Measurements from ENCODE around the gene C3orf62. TPM values are rescaled to one million over a fixed set of nuclear protein-coding genes. Genes with fewer than 3 reads are reported as not detected.
"Not testable (repeated sequence)": the region's sequence is repeated elsewhere in the genome, so short reads cannot be mapped to it uniquely, and the experiment has no call there.

C3orf62 gene
- total RNA-seq, 6 experiments from 2014 or later, result 1.6 to 2.3 (median 2.0) TPM

DNA sequence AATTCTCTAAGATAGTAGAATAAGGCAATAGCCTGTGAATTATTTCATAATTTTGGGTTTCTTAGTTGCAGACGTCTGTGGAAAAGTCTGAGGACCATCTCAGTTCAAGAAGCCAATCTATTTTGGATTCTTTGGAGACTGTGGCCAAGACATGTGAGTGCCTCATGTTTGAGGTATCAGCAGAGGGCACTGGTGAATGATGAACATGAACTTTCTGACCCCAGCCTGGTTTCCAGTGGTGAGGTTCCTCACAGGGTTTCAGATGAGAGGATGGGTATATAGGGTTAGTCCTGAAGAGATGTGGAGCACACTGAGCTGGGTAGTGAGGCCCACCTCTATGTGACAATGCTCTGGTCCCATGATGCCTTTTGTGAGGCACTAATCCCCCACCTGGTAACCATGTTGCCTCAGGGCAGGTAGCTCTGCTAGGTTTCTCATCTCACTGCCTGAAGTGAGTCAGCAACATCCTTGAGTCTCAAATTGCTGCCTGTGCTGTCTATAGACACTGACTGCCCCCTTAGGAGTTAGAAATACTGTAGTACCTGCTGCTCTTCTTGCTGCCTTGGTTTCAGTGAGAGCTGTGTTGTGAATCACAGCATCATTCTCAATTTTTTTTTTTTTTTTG is 32.3 kb downstream of the C3orf62 start:
- no peaks in the 10 kb centered on the region for H3K9me3 ChIP-seq
- 31% methylated on average over 1 of the region's 1 CpG for WGBS (ENCODE audit: insufficient coverage, low coverage, low lambda C conversion rate, missing lambda C conversion rate)

DNA sequence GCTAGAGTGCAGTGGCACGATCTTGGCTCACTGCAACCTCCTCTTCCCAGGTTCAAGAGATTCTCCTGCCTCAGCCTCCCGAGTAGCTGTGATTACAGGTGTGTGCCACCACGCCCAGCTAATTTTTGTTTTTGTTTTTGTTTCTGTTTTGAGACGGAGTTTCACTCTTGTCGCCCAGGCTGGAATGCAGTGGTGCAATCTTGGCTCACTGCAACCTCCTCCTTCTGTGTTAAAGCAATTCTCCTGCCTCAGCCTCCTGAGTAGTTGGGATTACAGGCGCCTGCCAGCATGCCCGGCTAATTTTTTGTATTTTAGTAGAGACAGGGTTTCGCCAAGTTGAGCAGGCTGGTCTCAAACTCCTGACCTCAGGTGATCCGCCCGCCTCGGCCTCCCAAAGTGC is 36.9 kb downstream of the C3orf62 start:
- H3K27ac ChIP-seq; H3K27me3 ChIP-seq; intact Hi-C loops (cut with DNase I); ATAC-seq; H3K9me3 ChIP-seq; DNase-seq; H3K36me3 ChIP-seq; H3K4me1 ChIP-seq; H3K4me3 ChIP-seq: not testable (repeated sequence)
- 77% methylated on average over 6 of the region's 11 CpGs for WGBS (ENCODE audit: insufficient coverage, low coverage, low lambda C conversion rate, missing lambda C conversion rate)

More for the DNA sequence above, 32.3 kb downstream of the C3orf62 start:
- H3K4me3 ChIP-seq, result no peak overlapping the region
- DNase-seq, result no peak
- no peaks in the 10 kb centered on the region for H3K36me3 ChIP-seq
- peak in 3 of 4 donors; percentile 56 to 74 (median 60) for ATAC-seq
- H3K4me1 ChIP-seq, result no peaks in the 10 kb centered on the region
- intact Hi-C loops (cut with DNase I), result no loop called here
- H3K27ac ChIP-seq, result no peak overlapping the region
- no peaks in the 10 kb centered on the region for H3K27me3 ChIP-seq
- TF ChIP-seq, protein P1, sequence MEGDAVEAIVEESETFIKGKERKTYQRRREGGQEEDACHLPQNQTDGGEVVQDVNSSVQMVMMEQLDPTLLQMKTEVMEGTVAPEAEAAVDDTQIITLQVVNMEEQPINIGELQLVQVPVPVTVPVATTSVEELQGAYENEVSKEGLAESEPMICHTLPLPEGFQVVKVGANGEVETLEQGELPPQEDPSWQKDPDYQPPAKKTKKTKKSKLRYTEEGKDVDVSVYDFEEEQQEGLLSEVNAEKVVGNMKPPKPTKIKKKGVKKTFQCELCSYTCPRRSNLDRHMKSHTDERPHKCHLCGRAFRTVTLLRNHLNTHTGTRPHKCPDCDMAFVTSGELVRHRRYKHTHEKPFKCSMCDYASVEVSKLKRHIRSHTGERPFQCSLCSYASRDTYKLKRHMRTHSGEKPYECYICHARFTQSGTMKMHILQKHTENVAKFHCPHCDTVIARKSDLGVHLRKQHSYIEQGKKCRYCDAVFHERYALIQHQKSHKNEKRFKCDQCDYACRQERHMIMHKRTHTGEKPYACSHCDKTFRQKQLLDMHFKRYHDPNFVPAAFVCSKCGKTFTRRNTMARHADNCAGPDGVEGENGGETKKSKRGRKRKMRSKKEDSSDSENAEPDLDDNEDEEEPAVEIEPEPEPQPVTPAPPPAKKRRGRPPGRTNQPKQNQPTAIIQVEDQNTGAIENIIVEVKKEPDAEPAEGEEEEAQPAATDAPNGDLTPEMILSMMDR (IDR thresholded peaks at IDR 0.05), result no peak
- TF ChIP-seq POLR2A (IDR thresholded peaks at IDR 0.05), result no peak

DNA sequence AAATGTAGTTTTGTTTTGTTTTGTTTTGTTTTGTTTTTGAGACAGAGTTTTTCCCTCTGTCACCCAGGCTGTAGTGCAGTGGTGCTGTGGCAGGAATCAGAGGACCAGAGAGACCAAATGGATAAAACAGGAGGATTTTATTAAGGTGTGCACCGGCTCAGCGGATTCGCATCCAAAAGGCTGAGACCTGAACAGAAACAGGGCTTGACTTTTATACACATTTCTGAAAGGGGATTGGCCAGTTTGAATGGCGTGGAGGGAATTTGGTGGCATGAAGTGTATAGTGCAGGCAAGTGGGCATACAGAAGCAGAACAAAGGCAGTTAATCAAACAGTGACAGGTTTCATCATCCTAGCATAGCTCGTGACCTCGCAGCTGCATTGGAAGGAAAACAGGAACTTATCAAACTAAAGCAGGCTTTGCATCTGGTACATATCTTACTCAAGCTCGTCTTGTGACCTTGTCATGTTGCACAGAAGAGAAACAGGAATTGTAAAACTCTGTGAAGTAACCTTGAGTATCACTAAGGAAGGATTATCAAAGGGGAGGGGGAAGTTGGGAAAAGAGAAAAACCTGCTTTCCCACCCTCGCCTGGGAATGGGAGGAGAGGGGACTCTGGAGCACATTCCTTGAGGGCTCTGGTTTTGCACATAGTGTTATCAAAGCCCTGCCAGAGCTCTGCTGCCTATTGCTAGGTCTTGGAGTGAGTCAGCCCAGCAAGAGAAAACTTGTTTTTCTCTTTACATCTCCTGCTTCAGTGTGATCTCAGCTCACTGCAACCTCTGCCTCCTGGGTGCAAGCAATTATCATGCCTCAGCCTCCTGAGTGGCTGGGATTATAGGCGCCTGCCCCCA is 38.5 kb downstream of the C3orf62 start:
- no peaks in the 10 kb centered on the region for H3K27me3 ChIP-seq
- H3K4me1 ChIP-seq, result no peaks in the 10 kb centered on the region
- H3K27ac ChIP-seq, result peak overlapping the region; percentile 7 to 47 (median 37)
- TF ChIP-seq, protein P1 (IDR thresholded peaks at IDR 0.05), result no peak
- no peak for TF ChIP-seq POLR2A (IDR thresholded peaks at IDR 0.05)
- H3K36me3 ChIP-seq, result no peaks in the 10 kb centered on the region
- ATAC-seq (peak; percentile 56 to 92 (median 86)), DNase-seq (no peak)
- intact Hi-C loops (cut with DNase I), result no loop called here
- H3K4me3 ChIP-seq, result no peak overlapping the region
- WGBS (ENCODE audit: insufficient coverage, low coverage, low lambda C conversion rate, missing lambda C conversion rate), result 45% methylated on average over 9 of the region's 9 CpGs
- H3K9me3 ChIP-seq, result peaks cover 0 to 7% (median 0%) of the 10 kb centered on the region in 4 donors

DNA sequence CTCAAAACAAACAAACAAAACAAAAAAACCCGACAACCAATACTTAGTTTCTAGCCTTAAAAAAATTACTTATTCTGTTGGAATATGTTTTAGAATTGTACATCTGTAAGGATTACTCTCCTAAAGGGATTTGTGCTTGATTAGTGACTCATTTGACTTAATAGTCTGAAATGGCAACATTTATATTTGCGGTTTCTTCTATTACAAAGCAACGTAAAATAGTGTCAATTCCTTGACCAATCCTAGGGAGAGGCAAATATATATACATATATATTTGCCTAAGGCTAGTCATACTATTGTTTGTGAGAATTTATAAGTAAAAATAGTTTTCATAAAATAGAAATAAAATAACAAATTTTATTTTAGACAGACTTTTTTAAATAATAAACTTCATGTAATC is 39.7 kb downstream of the C3orf62 start:
- Histone ChIP-seq H3K4me3 (no peak overlapping the region), H3K36me3 (no peaks in the 10 kb centered on the region), H3K4me1 (no peaks in the 10 kb centered on the region), H3K27ac (no peak overlapping the region), H3K27me3 (no peaks in the 10 kb centered on the region), H3K9me3 (peaks cover 0 to 15% (median 0%) of the 10 kb centered on the region in 4 donors)
- WGBS (ENCODE audit: insufficient coverage, low coverage, low lambda C conversion rate, missing lambda C conversion rate), result 76% methylated on average over 3 of the region's 3 CpGs
- no peak for TF ChIP-seq POLR2A (IDR thresholded peaks at IDR 0.05)
- TF ChIP-seq, protein P1 (IDR thresholded peaks at IDR 0.05), result no peak
- intact Hi-C loops (cut with DNase I), result no loop called here
- no peak for DNase-seq
- no peak for ATAC-seq

DNA sequence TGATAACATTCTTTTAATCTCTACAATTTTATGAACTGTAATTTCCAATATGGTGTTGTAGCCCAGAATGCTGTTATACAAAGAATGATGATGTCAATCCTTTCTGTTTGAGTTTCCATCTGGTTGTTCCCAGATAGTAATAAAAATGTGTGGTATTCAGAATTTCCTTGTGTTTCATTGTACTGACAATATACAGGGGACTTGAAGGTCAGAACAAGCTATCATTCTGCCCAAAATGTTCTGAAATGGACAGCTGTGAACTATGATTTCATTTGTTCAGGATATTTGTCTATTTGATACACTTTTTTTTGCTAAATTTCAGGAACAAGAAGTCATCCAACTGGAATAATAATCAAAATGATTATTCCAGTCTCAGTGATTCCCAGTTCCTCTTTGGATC is 40.8 kb downstream of the C3orf62 start:
- DNase-seq (no peak), ATAC-seq (peak in 1 of 4 donors; percentile 30)
- Histone ChIP-seq H3K9me3 (peaks cover 0 to 15% (median 0%) of the 10 kb centered on the region in 4 donors), H3K4me1 (no peaks in the 10 kb centered on the region), H3K36me3 (no peaks in the 10 kb centered on the region), H3K27me3 (no peaks in the 10 kb centered on the region), H3K4me3 (no peak overlapping the region), H3K27ac (no peak overlapping the region)
- intact Hi-C loops (cut with DNase I), result no loop called here
- TF ChIP-seq, protein P1 (IDR thresholded peaks at IDR 0.05), result no peak
- no peak for TF ChIP-seq POLR2A (IDR thresholded peaks at IDR 0.05)

DNA sequence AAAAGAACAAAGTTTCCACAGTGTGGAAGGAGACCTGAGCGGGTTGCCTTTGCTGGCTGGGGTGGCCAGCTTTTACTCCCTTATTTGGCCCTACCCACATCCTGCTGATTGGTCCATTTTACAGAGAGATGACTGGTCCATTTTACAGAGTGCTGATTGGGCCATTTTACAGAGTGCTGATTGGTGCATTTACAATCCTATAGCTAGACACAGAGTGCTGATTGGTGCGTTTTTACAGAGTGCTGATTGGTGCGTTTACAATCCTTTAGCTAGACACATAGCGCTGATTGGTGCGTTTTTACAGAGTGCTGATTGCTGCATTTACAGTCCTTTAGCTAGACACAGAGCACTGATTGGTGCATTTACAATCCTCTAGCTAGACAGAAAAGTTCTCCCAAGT is 48.2 kb downstream of the C3orf62 start:
- H3K27me3 ChIP-seq; H3K36me3 ChIP-seq; ATAC-seq; H3K27ac ChIP-seq; H3K4me3 ChIP-seq; H3K4me1 ChIP-seq; DNase-seq; intact Hi-C loops (cut with DNase I): not testable (repeated sequence)
- H3K9me3 ChIP-seq, result peaks cover 0 to 11% (median 0%) of the 10 kb centered on the region in 4 donors
- WGBS (ENCODE audit: insufficient coverage, low coverage, low lambda C conversion rate, missing lambda C conversion rate), result 87% methylated on average over 3 of the region's 5 CpGs
